Measurements from ENCODE around the gene KIF19.
A peak's percentile ranks its signal among the peaks of the same experiment; 100 is the strongest.

The KIF19 gene

GRCh38 chr17:74368341-74369081, 42.5 kb downstream of the KIF19 start:
- peak; percentile 13 to 65 for DNase-seq

GRCh38 chr17:74369221-74369620, 43.2 kb downstream of the KIF19 start:
- DNase-seq, result no peak

GRCh38 chr17:74369665-74370490, 43.9 kb downstream of the KIF19 start:
- DNase-seq, result no peak

GRCh38 chr17:74371653-74372147, 45.7 kb downstream of the KIF19 start:
- no peak for DNase-seq

GRCh38 chr17:74372426-74372825, 46.4 kb downstream of the KIF19 start:
- no peak for DNase-seq

GRCh38 chr17:74373838-74374606, 48.0 kb downstream of the KIF19 start:
- DNase-seq, result no peak

- DNase-seq, result no peak
These were observed 48.8 kb downstream of the KIF19 start for GRCh38 chr17:74374858-74375257.

- DNase-seq, result peak; percentile 60 to 80
These were observed 53.6 kb downstream of the KIF19 start for GRCh38 chr17:74379495-74380085.

GRCh38 chr17:74380086-74380958, 54.3 kb downstream of the KIF19 start:
- DNase-seq, result no peak

GRCh38 chr17:74380959-74381808, 55.2 kb downstream of the KIF19 start:
- no peak for DNase-seq

- no peak for DNase-seq
These were observed 57.1 kb downstream of the KIF19 start for GRCh38 chr17:74383141-74383540.

- no peak for DNase-seq
These were observed 59.2 kb downstream of the KIF19 start for GRCh38 chr17:74385201-74385600.

GRCh38 chr17:74386386-74386785, 60.4 kb downstream of the KIF19 start:
- no peak for DNase-seq

GRCh38 chr17:74387365-74388218, 61.6 kb downstream of the KIF19 start:
- no peak for DNase-seq

GRCh38 chr17:74389084-74389753, 63.2 kb downstream of the KIF19 start:
- no peak for DNase-seq

GRCh38 chr17:74389937-74390679, 64.1 kb downstream of the KIF19 start:
- no peak for DNase-seq

GRCh38 chr17:74390680-74391653, 64.9 kb downstream of the KIF19 start:
- no peak for DNase-seq

Data from NCI-H1930 (cell line).